COLO829 (cell line): ENCODE results near the gene CPNE5.

Experiments
- DNase-seq: peaks from one replicate; pipeline ENCODE4 v3.0.0; 2012; ENCODE audit warnings: low spot score

The CPNE5 gene

GRCh38 chr6:36857325-36857724 lies 18.1 kb upstream of the CPNE5 start:
- no peak for DNase-seq

GRCh38 chr6:36856277-36856676 lies 17.0 kb upstream of the CPNE5 start:
- no peak for DNase-seq

- no peak for DNase-seq
Measured at GRCh38 chr6:36855750-36856149, 16.5 kb upstream of the CPNE5 start.

- DNase-seq: peak; percentile 60
Measured at GRCh38 chr6:36853325-36853724, 14.1 kb upstream of the CPNE5 start.

- DNase-seq: peak; percentile 71
Measured at GRCh38 chr6:36852481-36853147, 13.4 kb upstream of the CPNE5 start.

GRCh38 chr6:36851626-36852025 lies 12.4 kb upstream of the CPNE5 start:
- peak; percentile 36 for DNase-seq

- peak; percentile 86 for DNase-seq
Measured at GRCh38 chr6:36851149-36851614, 11.9 kb upstream of the CPNE5 start.

GRCh38 chr6:36850021-36850420 lies 10.8 kb upstream of the CPNE5 start:
- no peak for DNase-seq

GRCh38 chr6:36848658-36849441 lies 9.6 kb upstream of the CPNE5 start:
- DNase-seq: peak; percentile 94

- DNase-seq: no peak
Measured at GRCh38 chr6:36847991-36848390, 8.7 kb upstream of the CPNE5 start.

GRCh38 chr6:36847152-36847551 lies 7.9 kb upstream of the CPNE5 start:
- DNase-seq: no peak

- DNase-seq: no peak
Measured at GRCh38 chr6:36845233-36845632, 6.0 kb upstream of the CPNE5 start.

- no peak for DNase-seq
Measured at GRCh38 chr6:36844232-36845170, 5.3 kb upstream of the CPNE5 start.

- DNase-seq: no peak
Measured at GRCh38 chr6:36843170-36843569, 3.9 kb upstream of the CPNE5 start.

GRCh38 chr6:36841756-36842155 lies 2.5 kb upstream of the CPNE5 start:
- no peak for DNase-seq

GRCh38 chr6:36840432-36841403 lies 1.5 kb upstream of the CPNE5 start:
- no peak for DNase-seq

GRCh38 chr6:36839749-36840431 lies 646 bp upstream of the CPNE5 start:
- no peak for DNase-seq

GRCh38 chr6:36837686-36838085 lies 1.6 kb downstream of the CPNE5 start:
- no peak for DNase-seq

- no peak for DNase-seq
Measured at GRCh38 chr6:36837022-36837339, 2.3 kb downstream of the CPNE5 start.

GRCh38 chr6:36836111-36837021 lies 2.9 kb downstream of the CPNE5 start:
- DNase-seq: no peak
